Stomach (tissue), 9 donors: ENCODE results near the gene LRRC4C. TPM values are rescaled to one million over a fixed set of nuclear protein-coding genes. Genes with fewer than 3 reads are reported as not detected.

Experiments used
- DNase-seq, 2 donors: peaks; one replicate each; pipeline versions ENCODE4 v3.0.0 to v3.0.0-alpha.2; 2013 to 2019
- H3K27ac ChIP-seq, 5 donors: fragments of 200-600 bp in 4 of 5; sonication (generic) in 4 of 5; one replicate each; pipeline ENCODE4 v1.5.1; 2013 to 2019; ENCODE audit warnings: mild to moderate bottlenecking in 1 of 5, moderate library complexity in 1 of 5
- H3K27me3 ChIP-seq, 3 donors: fragments of 200-600 bp; sonication (generic); one replicate each; pipeline ENCODE4 v1.5.1; 2017 to 2019; ENCODE audit warnings: mixed run types in 1 of 3
- H3K36me3 ChIP-seq, 4 donors: fragments of 200-600 bp; sonication (generic); 1 replicate in 3 of 4; 2 replicates in 1 of 4; pipeline ENCODE4 v1.5.1; 2016 to 2019
- H3K4me1 ChIP-seq, 4 donors: fragments of 200-600 bp; sonication (generic); one replicate each; pipeline ENCODE4 v1.5.1; 2016 to 2019
- H3K4me3 ChIP-seq, 4 donors: fragments of 200-600 bp; sonication (generic) in 3 of 4; one replicate each; pipeline ENCODE4 v1.5.1; 2016 to 2019; ENCODE audit warnings: mild to moderate bottlenecking in 1 of 4
- H3K9me3 ChIP-seq, 4 donors: fragments of 200-600 bp; sonication (generic); one replicate each; pipeline ENCODE4 v1.5.1; 2016 to 2019
- EP300 ChIP-seq: sonication (generic); formaldehyde crosslinking; IDR thresholded peaks from one replicate; pipeline ENCODE4 v1.6.1; 2017; ENCODE audit warnings: antibody characterized with exemption
- POLR2A ChIP-seq, 4 donors: fragments of 450-650 bp; IDR thresholded peaks; one replicate each; pipeline ENCODE4 v1.6.1; 2016; ENCODE audit warnings: antibody characterized with exemption in 4 of 4, control low read depth in 2 of 4, mild to moderate bottlenecking in 1 of 4, moderate library complexity in 1 of 4
- POLR2AphosphoS5 ChIP-seq, 3 donors: sonication (generic); formaldehyde crosslinking; IDR thresholded peaks; one replicate each; pipeline ENCODE4 v1.6.1; 2016; ENCODE audit warnings: antibody characterized with exemption in 3 of 3
- WGBS, 5 donors: extraction: QIAGEN DNeasy Blood & Tissue Kit in 3 of 5; methylation state at CpG; one replicate each; pipeline versions ENCODE4 v1.1.5 to v1.1.7; 2013 to 2018; 5-methylcytosine and 5-hydroxymethylcytosine counted together
- intact Hi-C: fragments of 100-400 bp; cut with DNase I; formaldehyde crosslinking; loops from one replicate; pipeline ENCODE4 v1.15.1; 2023; ENCODE audit warnings: low total_unique reads
- polyA plus RNA-seq, 3 donors: library from polyadenylated mRNA; stranded (reverse); fragments of 200-250 nt; gene quantifications; one replicate each; pipeline ENCODE4 v1.2.3, GENCODE V29; 2013
- total RNA-seq, 5 donors: library from RNA; depleted of rRNA; stranded (reverse); fragments of >200 nt; gene quantifications; one replicate each; pipeline versions ENCODE4 v1.1.0 to v1.2.3, GENCODE V29; 2014 to 2016
- TF ChIP-seq, protein P1 (sequence below), 7 experiments: fragments of 450-650 bp in 4 of 7; fragments of 200-600 bp in 3 of 7; sonication (generic) in 3 of 7; IDR thresholded peaks; one replicate each; pipeline ENCODE4 v1.5.1; 2016 to 2019; ENCODE audit warnings: antibody characterized with exemption in 7 of 7, control low read depth in 2 of 7, mild to moderate bottlenecking in 1 of 7
- donor health status: healthy with polysubstance abuse.
- donor health status: Bipolar disorder and iron deficiency.
- donor health status: healthy.

LRRC4C gene
- total and polyA plus RNA-seq, 8 donors, result 0.31 to 3.3 (median 0.45) TPM; not detected in 4

DNA sequence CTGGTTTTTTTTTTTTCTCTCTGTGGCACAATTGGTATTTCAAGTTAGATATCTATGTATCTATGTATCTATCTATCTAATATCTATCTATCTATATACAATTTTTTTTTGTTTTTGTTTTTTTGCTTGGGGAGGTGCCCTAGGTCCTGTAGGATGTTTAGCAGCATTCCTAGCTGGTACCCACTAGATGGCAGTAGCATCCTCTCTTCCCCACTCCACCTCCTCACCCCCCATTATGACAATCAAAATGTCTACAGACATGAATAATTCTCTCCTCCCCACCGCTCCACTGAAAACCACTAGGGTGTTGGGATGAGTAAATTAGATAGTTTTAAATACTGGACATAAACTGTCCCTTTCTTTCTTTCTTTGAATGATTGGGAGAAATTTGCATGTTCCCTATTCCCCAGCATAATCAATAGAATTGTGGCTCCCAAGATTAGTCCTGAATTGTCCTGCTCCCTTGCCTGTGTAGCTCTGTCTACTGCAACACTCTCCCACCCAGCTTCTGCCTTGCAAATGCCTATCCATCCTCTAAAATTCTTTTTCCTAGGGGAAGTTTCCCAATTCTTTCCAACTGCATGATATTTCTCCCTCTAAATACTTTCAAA, 1152.4 kb downstream of the LRRC4C start:
- Histone ChIP-seq H3K9me3 (no peaks in the 10 kb centered on the region), H3K36me3 (no peaks in the 10 kb centered on the region), H3K4me3 (no peak overlapping the region), H3K27me3 (no peaks in the 10 kb centered on the region), H3K27ac (no peak overlapping the region), H3K4me1 (no peaks in the 10 kb centered on the region)
- TF ChIP-seq EP300, result no peak
- TF ChIP-seq, protein P1, sequence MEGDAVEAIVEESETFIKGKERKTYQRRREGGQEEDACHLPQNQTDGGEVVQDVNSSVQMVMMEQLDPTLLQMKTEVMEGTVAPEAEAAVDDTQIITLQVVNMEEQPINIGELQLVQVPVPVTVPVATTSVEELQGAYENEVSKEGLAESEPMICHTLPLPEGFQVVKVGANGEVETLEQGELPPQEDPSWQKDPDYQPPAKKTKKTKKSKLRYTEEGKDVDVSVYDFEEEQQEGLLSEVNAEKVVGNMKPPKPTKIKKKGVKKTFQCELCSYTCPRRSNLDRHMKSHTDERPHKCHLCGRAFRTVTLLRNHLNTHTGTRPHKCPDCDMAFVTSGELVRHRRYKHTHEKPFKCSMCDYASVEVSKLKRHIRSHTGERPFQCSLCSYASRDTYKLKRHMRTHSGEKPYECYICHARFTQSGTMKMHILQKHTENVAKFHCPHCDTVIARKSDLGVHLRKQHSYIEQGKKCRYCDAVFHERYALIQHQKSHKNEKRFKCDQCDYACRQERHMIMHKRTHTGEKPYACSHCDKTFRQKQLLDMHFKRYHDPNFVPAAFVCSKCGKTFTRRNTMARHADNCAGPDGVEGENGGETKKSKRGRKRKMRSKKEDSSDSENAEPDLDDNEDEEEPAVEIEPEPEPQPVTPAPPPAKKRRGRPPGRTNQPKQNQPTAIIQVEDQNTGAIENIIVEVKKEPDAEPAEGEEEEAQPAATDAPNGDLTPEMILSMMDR (IDR thresholded peaks at IDR 0.05), result peak in 5 of 7 experiments; percentile 11 to 47 (median 24)
- no peak for TF ChIP-seq POLR2A (IDR thresholded peaks at IDR 0.05)
- no peak for TF ChIP-seq POLR2AphosphoS5 (IDR thresholded peaks at IDR 0.05)
- peak in 1 of 2 donors; percentile 56 for DNase-seq
- intact Hi-C loops, result no loop called here
- 0 to 19% (median 4%) methylated on average over 1 of the region's 1 CpG for WGBS, 5 donors

DNA sequence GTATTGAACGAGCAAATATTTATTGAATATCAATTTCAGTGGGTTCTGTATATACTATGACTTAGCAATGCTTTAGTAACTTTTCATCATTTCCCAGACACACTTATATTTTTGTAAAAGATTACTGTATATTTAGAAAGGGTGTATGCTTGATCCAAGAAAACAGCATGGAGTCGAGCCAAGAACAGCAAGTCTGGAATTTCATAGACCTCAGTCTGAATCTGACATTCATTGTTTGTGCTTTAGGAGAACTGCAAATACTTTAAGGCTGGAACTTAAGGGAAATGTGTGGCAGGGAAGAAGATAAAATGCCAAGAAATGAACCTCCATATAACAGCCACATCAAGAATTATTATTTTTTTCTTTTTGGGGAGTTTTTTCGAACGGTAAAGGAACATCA, 1156.8 kb downstream of the LRRC4C start:
- TF ChIP-seq EP300, result no peak
- no peak for TF ChIP-seq POLR2AphosphoS5 (IDR thresholded peaks at IDR 0.05)
- no peak for TF ChIP-seq POLR2A (IDR thresholded peaks at IDR 0.05)
- TF ChIP-seq, protein P1 (IDR thresholded peaks at IDR 0.05), result no peak
- Histone ChIP-seq H3K4me1 (no peaks in the 10 kb centered on the region), H3K27ac (no peak overlapping the region), H3K27me3 (no peaks in the 10 kb centered on the region), H3K4me3 (no peak overlapping the region), H3K36me3 (no peaks in the 10 kb centered on the region), H3K9me3 (no peaks in the 10 kb centered on the region)
- DNase-seq, result peak in 1 of 2 donors; percentile 39
- 54 to 62% (median 54%) methylated on average over 4 of the region's 4 CpGs for WGBS, 5 donors
- intact Hi-C loops, result no loop called here

DNA sequence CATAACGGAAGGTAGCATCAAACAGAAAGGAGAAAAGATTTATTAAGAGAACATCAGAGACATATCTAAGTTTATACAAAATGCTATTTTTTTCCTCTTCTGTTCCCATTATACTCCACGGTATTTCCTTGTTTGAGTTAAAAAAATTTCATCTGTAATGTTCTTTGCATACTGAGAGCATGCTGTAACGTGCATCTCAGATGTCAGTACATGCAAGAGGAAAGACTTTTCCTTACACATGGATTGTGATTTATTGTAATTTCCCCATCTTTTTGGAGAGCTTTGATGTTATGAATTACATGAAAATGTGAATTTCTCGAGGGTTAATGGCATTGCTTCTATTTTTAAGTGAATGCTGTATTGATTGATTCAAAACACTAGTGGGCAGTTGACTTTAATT, 1164.0 kb downstream of the LRRC4C start:
- intact Hi-C loops, result no loop called here
- 50 to 56% (median 53%) methylated on average over 4 of the region's 4 CpGs for WGBS, 5 donors
- DNase-seq, result no peak
- peaks cover 8 to 16% (median 13%) of the 10 kb centered on the region in 4 donors for H3K4me1 ChIP-seq
- peaks cover 0 to 34% (median 10%) of the 10 kb centered on the region in 3 donors for H3K27me3 ChIP-seq
- no peaks in the 10 kb centered on the region for H3K9me3 ChIP-seq
- TF ChIP-seq, protein P1 (IDR thresholded peaks at IDR 0.05), result no peak
- TF ChIP-seq POLR2AphosphoS5 (IDR thresholded peaks at IDR 0.05) (no peak), POLR2A (IDR thresholded peaks at IDR 0.05) (no peak), EP300 (no peak)
- H3K27ac ChIP-seq, result no peak overlapping the region
- no peak overlapping the region for H3K4me3 ChIP-seq
- no peaks in the 10 kb centered on the region for H3K36me3 ChIP-seq

DNA sequence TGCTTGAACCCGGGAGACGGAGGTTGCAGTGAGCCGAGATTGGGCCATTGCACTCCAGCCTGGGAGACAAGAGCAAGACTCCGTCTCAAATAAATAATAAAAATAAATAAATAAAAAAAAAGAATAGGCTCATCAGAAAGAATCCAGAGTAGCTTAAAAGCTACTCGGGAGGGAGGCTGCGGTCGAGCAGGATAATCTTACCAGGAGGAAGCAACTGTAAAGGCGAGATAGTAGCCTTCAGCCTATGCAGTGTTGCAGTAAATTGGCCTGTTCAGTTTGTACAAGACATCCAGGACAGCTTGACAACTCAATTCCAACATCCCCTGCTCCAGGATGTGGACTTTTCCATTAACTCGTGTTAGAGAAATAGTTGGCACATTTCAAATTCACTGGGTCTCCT, 1164.7 kb downstream of the LRRC4C start:
- no peaks in the 10 kb centered on the region for H3K36me3 ChIP-seq
- peaks cover 0 to 34% (median 10%) of the 10 kb centered on the region in 3 donors for H3K27me3 ChIP-seq
- no peak overlapping the region for H3K4me3 ChIP-seq
- TF ChIP-seq POLR2A (IDR thresholded peaks at IDR 0.05), result no peak
- no peak for TF ChIP-seq EP300
- TF ChIP-seq, protein P1 (IDR thresholded peaks at IDR 0.05), result no peak
- no peak for TF ChIP-seq POLR2AphosphoS5 (IDR thresholded peaks at IDR 0.05)
- 68 to 79% (median 75%) methylated on average over 9 of the region's 9 CpGs for WGBS, 5 donors
- intact Hi-C loops, result no loop called here
- H3K9me3 ChIP-seq, result no peaks in the 10 kb centered on the region
- H3K27ac ChIP-seq, result no peak overlapping the region
- no peak for DNase-seq
- H3K4me1 ChIP-seq, result peaks cover 8 to 16% (median 13%) of the 10 kb centered on the region in 4 donors
